HL-60/S4 treated with retinoic acid at 250 ng/mL for 4 days and 3 days (cell line): ENCODE data around the gene ATP11C.
"Not testable (repeated sequence)": the region's sequence is repeated elsewhere in the genome, so short reads cannot be mapped to it uniquely, and the experiment has no call there.

Experiments
- in situ Hi-C: fragments of 300-500 bp; cut with MboI; formaldehyde crosslinking; loops from 2 replicates; pipeline ENCODE4 v1.7.0; 2022; ENCODE audit warnings: low sequenced_read_pairs

Gene ATP11C

DNA sequence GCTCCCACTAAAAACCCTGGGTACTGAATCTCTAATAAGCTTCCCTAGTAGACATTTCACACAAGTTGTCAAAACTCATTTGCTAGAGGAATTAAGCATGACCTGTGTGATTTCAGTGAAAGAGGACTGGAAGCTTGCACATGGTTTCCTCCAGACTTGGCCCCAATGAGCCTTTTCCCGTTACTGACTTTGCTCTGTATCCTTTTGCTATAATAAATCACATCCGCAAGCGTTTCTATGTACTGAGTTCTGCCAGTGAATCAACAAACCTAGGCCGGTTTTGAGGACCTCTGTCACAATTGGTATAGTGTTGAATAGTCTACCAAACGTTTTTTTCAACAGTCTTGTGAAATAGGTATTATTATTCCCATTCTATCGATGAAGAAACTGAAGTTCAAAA, 8.2 kb downstream of the ATP11C start:
- in situ Hi-C loops, result no loop called here

DNA sequence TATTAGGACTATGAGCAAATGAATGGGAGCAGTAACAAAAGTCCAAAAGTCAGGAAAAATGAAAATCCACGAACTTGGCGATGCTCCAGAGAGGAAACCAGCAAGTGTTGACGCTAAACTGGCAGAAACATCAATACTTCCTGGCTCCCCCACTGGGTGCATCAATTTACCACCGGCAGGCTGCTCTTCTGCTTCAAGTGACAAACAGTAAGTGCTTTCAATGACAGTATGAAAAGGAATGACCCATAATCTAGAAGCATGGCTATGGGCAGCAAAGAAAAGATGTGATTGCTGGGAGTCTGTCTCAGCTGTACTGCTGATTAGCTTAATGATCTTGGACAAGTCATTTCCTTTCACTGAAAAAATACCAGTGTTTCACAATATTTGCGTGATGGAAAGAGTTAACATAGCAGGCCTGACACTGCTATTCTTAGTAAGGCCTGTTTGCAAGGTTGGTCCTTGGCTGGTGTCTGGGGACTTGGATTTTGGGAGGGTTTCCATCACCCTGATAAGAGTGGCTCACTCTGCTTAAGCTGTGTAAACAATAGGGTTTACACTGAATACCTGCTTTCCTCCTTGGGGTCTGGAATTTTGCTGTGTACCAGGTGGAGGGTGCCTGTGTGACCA, 8.7 kb downstream of the ATP11C start:
- in situ Hi-C loops, result no loop called here

DNA sequence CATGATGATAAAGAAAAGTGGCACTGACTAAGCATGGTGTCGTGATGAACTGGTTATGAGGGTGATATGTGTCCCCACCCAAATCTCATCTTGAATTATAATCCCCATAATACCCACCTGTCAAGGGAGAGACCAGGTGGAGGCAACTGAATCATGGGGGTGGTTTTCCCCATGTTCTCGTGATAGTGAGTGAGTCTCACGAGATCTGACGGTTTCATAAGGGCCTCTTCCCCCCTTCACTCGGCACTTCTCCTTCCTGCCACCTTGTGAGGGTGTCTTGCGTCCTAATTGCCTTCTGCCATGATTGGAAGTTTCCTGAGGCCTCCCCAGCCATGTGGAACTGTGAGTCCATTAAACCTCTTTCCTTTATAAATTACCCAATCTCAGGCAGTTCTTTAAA, 11.7 kb downstream of the ATP11C start:
- in situ Hi-C loops, result not testable (repeated sequence)

DNA sequence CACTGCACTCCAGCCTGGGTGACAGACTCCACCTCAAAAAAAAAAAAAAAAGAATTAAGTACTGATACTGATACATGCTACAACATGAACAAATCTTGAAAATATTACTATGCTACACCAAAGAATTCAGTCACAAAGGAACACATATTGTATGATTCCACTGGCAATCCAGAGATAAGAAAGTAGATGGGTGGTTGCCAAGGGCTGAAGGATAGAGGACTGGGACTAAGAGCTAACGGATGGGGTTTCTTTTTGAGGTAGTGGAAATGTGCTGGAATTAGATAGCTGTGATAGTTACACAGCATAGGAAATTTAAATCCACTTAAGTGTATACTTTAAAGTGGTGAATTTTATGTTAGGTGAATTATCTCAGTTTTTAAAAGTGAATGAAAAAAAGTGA, 12.5 kb downstream of the ATP11C start:
- in situ Hi-C loops, result no loop called here

DNA sequence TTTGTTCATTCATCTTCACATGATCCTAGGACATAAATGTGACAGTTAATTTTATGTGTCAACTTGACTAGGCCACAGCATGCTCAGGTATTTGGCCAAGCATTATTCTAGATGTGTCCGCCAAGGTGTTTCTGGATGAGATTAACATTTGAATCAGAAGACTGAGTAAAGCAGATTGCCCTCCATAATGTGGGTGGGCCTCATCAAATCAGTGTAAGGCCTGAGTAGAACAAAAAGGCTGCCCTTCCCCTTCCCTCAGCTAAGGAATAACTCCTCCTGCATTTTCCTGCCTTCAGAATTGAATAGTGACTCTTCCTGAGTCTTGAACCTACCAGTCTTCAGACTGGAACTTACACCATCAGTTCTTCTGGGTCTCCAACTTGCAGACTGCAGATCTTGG, 18.4 kb downstream of the ATP11C start:
- in situ Hi-C loops, result no loop called here

DNA sequence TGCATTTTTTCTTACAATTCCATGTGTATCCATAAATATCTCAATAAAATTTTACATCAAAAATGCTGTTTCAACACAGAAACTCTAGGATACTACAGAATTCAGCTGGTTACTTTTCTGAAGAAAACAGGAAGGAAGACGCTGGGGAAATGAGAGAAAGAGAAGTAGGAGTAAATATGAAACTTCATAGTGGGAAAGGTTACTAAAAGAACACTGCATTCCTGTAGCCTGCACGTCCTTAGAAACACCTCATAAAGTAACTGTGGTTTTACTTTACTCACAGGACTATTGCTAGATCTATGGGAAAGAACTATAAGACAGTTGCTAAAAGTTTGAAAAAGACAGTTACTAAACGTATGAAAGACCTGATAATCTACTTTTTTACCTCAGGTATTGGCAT, 23.1 kb downstream of the ATP11C start:
- in situ Hi-C loops, result no loop called here

DNA sequence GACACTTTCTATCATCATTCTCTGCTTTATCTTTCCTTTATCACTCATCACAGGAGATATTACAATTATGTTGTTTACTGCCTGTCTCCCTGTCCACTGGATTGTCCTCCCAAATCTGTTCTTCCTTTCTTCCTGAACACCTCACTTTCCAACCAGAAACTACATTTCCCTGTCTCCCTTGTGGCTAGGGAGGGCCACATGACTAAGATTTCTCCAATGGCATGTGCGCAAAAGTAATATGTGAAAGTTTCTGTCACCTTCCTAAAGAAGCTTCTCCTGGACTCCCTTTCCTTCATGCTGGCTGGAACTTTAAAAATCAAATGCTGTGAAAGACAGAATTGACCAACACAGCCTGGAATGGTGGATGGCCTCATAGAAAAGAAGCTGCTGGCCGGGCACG, 25.8 kb downstream of the ATP11C start:
- in situ Hi-C loops, result no loop called here

DNA sequence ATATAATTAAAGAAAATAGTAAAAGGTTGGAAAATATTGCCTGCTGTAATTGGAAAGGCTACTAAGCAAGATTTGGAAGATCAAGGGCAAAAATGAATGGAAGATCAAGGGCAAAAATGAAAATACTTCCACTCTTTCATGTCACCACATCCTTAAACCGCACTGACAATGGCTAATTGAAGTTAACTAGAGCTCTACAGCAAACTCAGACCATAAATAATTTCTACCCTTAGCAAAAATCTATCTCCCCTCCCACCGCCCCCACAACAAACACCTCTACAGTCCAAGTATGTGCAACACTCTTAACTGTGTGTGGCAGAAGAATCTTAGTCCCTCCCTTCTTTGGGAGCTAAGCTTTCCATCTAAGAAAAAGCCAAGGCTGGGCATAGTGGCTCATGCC, 27.1 kb downstream of the ATP11C start:
- in situ Hi-C loops, result no loop called here

DNA sequence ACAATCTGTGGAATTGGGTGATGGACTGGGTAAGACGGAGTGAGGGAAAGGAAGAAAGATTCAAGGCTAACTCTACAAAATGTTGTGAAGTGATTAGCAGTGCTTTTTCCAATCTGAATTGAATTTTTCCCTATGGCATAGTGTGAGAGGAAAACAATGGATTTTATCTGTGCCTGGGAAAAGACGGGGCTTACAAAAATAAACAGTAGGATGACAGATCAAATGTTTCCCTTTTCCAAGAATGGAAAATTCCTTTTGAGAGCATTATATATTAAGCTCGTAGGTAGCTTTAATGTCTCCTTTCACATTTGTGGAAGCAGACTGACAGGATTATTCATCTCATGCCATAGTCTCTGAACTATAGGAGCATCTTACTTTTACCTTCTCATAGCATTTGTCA, 27.8 kb downstream of the ATP11C start:
- in situ Hi-C loops, result no loop called here

DNA sequence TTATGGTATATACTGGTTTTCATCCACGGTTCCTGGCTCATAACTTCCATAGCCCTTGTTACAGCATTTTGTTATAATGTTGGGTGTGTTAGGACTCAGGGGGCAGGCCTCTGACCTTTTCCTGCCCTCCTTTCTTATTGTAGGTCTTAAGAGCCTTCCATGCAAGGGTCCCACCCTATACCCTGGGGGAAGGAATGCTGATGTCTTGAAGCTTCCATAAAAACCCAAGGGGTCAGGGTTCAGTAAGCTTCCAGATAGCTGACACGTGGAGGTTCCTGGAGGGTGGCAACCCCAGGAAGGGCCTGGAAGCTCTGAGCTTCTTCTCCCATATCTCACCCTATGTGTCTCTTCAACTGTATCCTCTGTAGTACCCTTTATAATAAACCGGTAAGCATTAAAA, 29.6 kb downstream of the ATP11C start:
- in situ Hi-C loops, result no loop called here

DNA sequence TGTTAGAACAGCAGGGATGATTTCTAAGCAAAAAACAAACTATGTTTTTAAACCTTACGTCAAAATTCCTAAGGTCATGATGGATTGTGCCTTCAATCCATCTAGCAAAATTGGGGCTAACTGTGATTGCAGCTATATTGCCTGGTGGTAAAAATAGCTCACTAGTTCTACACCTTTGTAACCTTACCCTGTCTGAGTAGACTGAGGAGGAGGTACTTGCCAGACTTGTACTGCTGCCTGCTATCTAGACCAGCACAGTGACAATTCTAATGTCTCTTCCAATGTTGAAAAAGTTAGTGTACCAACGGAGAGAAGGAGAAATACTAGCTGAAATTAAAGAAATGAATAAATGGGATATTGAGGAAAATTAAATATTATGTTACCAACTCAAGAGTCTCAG, 30.3 kb downstream of the ATP11C start:
- in situ Hi-C loops, result no loop called here

DNA sequence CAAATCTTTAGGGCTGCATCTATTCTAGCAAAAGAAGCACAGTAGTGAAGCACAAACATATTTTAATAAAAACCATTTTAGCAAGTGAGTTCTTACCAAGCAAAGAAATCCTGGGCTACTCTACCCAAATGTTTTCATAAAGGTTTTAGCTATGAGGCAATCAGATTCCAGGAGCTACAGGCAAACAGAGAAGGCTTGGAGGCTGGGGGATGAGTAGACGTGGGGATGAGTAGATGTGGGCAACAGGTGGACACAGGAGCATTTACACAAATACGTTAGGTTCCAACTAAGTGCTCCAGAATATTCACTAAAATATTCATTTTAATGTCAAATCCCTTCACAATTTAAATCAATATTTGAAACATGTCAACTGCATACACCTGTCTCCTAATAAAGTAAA, 34.5 kb downstream of the ATP11C start:
- in situ Hi-C loops, result no loop called here

DNA sequence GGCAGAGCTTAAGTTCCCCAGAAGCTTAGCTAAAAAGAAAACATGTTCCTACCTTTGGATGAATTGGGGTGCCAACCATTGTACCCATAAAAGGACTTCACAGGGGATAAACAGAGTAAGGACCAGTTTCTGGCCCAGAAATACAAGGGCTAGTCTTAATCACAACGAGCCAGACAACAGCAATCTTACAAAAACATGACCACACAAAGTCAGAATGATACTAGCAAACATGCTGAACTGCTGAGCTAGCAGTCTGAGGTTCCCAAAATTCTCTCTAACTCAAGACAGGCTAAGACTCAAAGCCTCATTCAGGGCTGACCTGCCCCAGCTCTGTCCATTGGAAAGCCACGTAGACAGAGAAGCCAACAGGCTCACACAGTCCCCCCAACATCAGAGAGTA, 40.3 kb downstream of the ATP11C start:
- in situ Hi-C loops, result no loop called here

DNA sequence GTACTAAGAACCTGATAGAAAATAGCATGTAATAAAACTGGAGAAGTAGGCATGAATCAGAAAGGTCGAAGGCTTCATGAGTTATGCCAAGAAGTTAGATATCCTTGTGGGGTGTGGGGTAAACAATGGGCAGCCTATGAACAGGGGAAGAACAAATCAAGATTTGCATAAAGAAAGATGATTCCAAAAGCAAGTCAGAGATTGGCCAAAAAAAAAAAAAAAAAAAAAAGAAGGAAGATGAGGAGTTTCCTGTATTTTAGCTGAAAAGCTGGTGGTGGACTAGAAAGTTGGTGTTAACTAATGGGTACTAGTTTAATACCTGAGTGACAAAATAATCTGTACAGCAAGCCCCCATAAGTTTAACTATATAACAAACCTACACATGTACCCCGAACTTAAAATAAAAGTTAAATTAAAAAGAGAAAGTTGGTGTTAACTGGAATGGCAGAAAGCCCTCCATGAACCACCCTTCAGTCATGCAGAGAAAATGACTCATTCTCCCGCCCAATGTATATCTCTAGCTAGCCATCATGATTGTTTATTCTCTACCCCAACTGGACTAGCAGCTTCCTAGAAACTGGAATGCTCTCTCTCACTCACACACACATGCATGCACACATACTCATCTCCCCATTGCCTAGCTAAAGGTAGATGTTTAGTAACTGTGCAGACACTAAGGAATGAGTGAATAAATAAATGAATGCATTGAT, 41.7 kb downstream of the ATP11C start:
- in situ Hi-C loops, result no loop called here

DNA sequence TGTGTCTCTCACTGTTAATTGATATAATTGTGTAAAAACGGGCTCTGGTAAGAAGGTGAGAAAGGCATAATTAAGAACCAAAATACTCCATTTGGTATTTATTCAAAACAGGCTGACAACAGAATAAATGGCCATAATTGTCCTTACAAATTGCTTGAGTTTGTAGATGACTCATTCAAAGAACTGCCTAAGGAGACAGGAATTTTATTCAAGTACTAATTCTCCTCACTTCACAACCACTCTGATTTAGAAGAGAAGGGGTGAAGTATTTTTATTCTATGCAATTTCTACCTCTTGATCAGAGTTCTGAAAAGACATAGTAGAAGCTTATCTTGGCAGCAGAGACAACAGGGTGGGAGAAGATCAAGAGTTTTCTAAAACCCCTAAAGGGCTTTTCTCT, 43.1 kb downstream of the ATP11C start:
- in situ Hi-C loops, result no loop called here

DNA sequence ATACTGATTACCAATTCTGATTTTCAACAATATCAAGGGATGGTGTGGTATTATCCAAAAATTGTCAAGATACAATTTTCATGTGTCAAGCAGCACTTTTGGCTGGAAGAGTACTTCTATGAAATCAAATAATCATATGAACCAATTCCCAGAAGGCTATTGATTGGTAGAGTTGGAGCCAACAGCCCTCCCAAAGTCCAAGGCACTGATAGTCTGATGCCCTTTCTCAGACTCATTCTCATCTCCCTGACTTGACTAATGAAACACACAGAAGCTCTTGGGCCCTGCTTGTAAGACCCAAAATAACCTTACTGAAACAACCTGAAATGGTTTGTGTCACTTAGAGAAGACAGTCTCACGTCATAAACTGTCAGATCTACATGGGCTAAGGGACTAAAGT, 48.9 kb downstream of the ATP11C start:
- in situ Hi-C loops, result no loop called here

DNA sequence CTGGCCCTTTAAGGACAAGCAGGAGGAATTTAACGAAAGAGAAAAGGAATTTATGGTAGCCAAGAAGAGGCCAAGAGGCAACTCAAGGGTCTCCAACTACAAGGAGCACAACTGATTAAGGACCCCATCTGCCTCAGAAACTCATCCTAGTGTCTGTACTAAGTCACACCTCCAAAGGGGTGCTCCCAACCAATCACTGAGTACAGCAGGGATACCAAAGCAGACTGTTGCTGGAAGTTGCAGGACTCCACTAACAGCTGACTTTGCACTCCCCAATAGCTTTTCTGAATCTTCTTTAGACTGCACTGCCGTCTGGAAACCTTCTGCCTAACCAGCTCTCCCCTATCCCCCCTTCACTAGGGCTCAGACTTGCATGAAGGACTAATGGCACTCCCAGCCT, 50.6 kb downstream of the ATP11C start:
- in situ Hi-C loops, result no loop called here

DNA sequence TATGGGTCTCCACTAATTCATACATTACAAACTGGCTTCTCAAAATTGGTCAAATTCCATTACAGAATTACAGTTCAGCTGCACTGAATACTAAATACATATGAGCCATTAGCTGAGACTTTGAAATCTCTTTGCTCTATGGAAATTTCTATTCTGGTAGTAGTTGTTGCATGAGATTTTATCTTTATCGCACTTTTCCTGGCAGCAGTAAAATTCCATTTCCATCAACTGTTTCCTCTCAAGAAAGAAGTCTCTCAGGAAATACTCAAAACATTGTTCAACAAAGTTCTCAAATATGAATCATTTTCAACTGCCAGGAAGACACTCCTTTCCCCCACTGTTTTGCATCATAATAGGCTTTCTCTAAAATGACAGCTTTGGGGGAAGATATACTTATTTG, 51.3 kb downstream of the ATP11C start:
- in situ Hi-C loops, result no loop called here

DNA sequence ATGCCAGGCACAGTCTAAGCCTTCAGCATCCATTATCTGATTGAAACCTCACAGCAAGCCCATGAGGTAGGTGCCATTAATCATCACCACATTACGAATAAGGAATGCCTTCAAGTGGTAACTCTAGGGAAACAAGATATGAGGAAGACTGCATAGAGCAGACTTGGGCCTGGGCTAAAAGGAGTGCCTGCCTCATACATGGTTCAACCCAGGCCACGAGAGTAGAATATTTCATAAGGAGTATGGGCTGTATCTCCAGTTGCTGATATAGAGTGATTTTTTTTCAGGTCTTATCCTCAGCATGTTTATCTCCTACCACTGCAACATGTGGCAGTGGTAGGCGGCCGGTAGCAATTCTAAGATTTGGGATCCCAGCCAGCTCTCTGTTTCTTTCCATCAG, 51.7 kb downstream of the ATP11C start:
- in situ Hi-C loops, result no loop called here

DNA sequence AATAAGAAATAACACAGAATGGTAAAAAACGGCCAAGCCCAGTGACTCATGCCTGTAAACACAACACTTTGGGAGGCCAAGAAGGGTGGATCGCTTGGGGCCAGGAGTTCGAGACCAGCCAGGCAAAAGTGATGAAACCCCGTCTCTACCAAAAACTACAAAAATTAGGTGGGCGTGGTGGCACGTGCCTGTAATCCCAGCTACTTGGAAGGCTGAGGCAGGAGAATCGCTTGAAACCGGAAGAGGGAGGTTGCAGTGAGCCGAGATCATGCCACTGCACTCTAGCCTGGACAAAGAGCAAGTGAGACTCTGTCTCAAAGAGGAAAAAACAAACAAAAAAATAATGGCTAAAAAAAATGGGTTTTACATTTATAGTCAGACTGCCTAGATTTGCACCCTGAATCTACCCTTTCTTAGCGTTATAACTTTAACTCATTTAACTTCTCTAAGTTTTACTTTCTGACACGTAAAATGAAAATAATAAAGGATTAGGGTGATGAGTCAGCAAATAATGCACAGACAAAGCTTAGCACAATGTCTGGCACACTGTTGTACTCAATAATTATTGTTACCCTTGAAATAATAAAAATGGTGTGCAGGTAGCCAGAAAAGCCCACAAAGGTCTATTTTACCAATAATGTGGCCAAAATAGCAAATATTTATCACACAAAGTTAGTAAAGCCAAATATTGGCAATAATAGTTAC, 55.0 kb downstream of the ATP11C start:
- in situ Hi-C loops, result no loop called here

DNA sequence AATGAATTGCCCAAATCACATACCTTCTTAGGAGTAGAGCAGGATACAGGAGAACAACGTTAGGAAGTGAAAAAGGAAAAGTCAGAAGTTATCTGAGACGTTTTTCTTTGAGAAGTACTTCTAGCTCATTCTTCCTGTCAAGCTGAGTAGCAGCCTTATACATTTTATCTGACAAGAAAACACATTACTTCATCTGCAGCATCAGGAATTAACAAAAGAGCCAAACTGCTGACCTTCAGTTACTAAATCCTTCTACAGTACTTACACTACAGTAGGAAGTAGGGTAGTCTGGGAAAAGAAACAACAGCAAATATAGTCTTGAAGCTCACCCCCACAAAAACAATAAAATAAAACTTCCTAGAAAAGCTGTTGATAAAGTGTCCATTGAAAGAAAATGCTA, 57.0 kb downstream of the ATP11C start:
- in situ Hi-C loops, result no loop called here

DNA sequence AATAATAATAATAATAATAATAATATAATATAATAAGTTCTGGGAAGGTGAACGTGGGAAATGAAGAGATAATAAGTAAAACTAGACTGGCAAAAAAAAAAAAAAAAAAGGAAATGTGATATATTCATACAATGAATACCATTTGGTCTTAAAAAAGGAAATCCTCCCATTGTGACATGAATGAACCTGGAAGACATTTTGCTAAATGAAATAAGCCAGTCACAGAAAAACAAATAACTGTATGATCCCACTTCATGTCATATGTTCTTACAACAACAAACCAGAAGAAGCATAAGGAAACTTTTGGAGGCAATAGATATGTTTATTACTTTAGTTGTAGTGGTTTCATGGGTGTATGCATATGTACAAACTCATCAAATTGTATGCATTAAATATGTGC, 63.1 kb downstream of the ATP11C start:
- in situ Hi-C loops, result no loop called here
